Nephron (organoid): ENCODE data around the gene AREL1.

Experiments
- H3K27ac Mint-ChIP-seq, 3 experiments: 2 replicates each; pipeline ENCODE4 v1.8.0; 2020; ENCODE audit warnings: mixed read lengths in 3 of 3, mild to moderate bottlenecking in 2 of 3, moderate library complexity in 1 of 3
- H3K27me3 Mint-ChIP-seq: 2 replicates; pipeline ENCODE4 v1.8.0; 2021; ENCODE audit warnings: low read depth, mild to moderate bottlenecking, moderate library complexity, mixed read lengths
- H3K36me3 Mint-ChIP-seq: 2 replicates; pipeline ENCODE4 v1.8.0; 2020; ENCODE audit warnings: low read depth, mixed read lengths
- H3K4me1 Mint-ChIP-seq: 2 replicates; pipeline ENCODE4 v1.8.0; 2020; ENCODE audit warnings: mixed read lengths
- H3K4me3 Mint-ChIP-seq, 3 experiments: 2 replicates each; pipeline ENCODE4 v1.8.0; 2020; ENCODE audit warnings: mild to moderate bottlenecking in 3 of 3, mixed read lengths in 3 of 3, moderate library complexity in 2 of 3
- H3K9me3 Mint-ChIP-seq: 2 replicates; pipeline ENCODE4 v1.8.0; 2020; ENCODE audit warnings: mixed read lengths
- CTCF ChIP-seq, 3 experiments: fragments of 200-600 bp; sonication (generic); IDR thresholded peaks; one replicate each; pipeline ENCODE4 v1.5.0; 2021; ENCODE audit warnings: antibody characterized with exemption in 3 of 3; ENCODE audit not compliant: unreplicated experiment in 3 of 3

Gene AREL1

GRCh38 chr14:74723134-74723533 is 10.3 kb upstream of the AREL1 start:
- Mint-ChIP-seq H3K36me3 (peaks cover 36% of the 10 kb centered on the region), H3K27me3 (no peaks in the 10 kb centered on the region), H3K27ac (no peak overlapping the region), H3K4me1 (no peaks in the 10 kb centered on the region), H3K9me3 (peaks cover 6% of the 10 kb centered on the region), H3K4me3 (no peak overlapping the region)
- no peak for TF ChIP-seq CTCF (IDR thresholded peaks at IDR 0.05; ENCODE audit: unreplicated experiment in 3 of 3)

- Mint-ChIP-seq H3K4me1 (no peaks in the 10 kb centered on the region), H3K27me3 (no peaks in the 10 kb centered on the region), H3K9me3 (peaks cover 3% of the 10 kb centered on the region), H3K4me3 (no peak overlapping the region), H3K36me3 (peaks cover 36% of the 10 kb centered on the region), H3K27ac (no peak overlapping the region)
- no peak for TF ChIP-seq CTCF (IDR thresholded peaks at IDR 0.05; ENCODE audit: unreplicated experiment in 3 of 3)
Observed at GRCh38 chr14:74720526-74720925, 7.6 kb upstream of the AREL1 start.

- H3K36me3 Mint-ChIP-seq = peaks cover 23% of the 10 kb centered on the region
- peaks cover 24% of the 10 kb centered on the region for H3K4me1 Mint-ChIP-seq
- H3K4me3 Mint-ChIP-seq = peak overlapping the region; percentile 92 to 99 (median 93)
- TF ChIP-seq CTCF (IDR thresholded peaks at IDR 0.05; ENCODE audit: unreplicated experiment in 3 of 3) = no peak
- peak overlapping the region; percentile 69 to 93 (median 76) for H3K27ac Mint-ChIP-seq
- no peaks in the 10 kb centered on the region for H3K9me3 Mint-ChIP-seq
- H3K27me3 Mint-ChIP-seq = no peaks in the 10 kb centered on the region
Observed at GRCh38 chr14:74713395-74713735, 485 bp upstream of the AREL1 start.

DNA sequence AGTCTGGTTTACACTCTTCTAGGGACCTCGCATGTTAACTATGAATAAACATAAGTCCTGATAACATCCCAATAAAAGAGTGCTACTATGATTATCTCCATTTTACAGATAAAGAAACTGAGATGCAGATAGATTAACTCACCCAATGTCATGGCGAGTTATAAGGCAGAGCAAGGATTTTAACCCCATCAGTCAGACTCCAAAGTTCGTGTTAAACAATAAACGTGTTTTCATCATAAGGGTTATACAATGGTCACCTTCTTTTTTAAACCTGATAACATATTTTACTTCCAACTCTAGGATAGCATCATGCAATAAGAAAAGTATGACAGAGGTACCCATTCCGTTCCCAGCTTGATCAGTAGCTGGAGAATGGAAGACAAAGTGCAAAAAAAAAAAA is 1.2 kb downstream of the AREL1 start:
- H3K27ac Mint-ChIP-seq = no peak overlapping the region
- no peaks in the 10 kb centered on the region for H3K9me3 Mint-ChIP-seq
- H3K27me3 Mint-ChIP-seq = no peaks in the 10 kb centered on the region
- no peak for TF ChIP-seq CTCF (IDR thresholded peaks at IDR 0.05; ENCODE audit: unreplicated experiment in 3 of 3)
- H3K4me3 Mint-ChIP-seq = peak overlapping the region; percentile 92 to 99 (median 93)
- peaks cover 24% of the 10 kb centered on the region for H3K4me1 Mint-ChIP-seq
- peaks cover 17% of the 10 kb centered on the region for H3K36me3 Mint-ChIP-seq

DNA sequence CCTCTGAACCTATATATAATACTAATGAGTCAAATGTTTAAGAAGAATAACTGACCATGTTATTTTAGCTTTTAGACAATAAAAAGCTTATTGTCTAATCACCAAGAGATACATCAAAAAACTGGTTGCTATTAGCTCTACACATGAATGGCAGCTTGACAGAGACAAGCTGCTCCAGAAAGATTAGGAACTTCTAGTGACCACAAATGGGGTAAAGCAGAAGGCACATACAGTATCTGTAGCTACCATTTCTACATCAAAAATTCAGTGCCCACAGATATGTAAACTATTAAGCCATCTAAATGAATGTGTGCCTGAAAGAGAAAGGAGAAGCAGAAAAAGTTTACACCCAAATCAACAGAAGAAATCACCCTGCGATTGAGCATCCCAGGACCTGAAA is 2.4 kb downstream of the AREL1 start:
- Mint-ChIP-seq H3K9me3 (no peaks in the 10 kb centered on the region), H3K36me3 (peaks cover 8% of the 10 kb centered on the region), H3K4me3 (peak overlapping the region; percentile 37 to 69 (median 66)), H3K27me3 (no peaks in the 10 kb centered on the region), H3K27ac (no peak overlapping the region), H3K4me1 (peaks cover 28% of the 10 kb centered on the region)
- no peak for TF ChIP-seq CTCF (IDR thresholded peaks at IDR 0.05; ENCODE audit: unreplicated experiment in 3 of 3)

DNA sequence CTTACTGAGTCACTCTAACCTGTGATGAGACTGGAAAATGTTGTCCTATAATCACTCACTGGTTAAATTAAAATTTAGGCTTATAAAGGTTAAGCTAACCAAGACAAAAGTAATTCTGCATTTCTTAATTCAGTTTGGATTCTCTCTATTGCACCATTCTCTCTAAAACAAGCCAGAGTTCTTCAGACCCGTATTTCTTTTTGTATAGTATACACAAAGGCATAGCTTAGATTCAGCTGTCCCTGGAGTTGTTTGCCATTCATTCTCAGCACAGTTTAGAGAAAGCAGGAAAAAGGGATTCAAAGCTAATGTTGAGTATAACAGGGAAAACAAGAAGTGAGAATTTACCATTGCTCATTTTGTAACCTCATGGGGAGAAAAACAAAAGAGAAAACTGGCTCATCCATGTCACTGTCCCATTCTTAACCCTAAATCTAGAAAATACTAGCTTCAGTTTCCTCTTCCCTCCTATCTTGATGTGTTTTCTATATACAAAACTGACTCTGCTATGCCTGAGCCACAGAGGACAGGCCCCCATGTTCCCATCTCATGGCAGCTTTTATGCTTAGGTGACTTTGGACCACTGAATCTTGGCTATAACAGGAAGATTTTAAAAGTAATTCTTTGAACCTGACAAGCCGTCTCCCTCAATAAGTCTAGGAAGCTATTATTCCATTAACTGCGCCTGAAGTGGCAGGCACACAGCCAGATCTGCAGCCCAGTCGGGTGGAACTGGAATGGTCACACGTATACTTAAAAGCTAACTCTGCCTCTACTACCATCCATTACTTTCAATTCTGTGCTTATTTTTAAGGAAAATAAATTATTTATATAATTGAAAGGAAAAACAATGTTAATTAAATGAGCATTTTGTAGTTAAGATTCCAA is 7.0 kb downstream of the AREL1 start:
- TF ChIP-seq CTCF (IDR thresholded peaks at IDR 0.05; ENCODE audit: unreplicated experiment in 3 of 3) = no peak
- no peaks in the 10 kb centered on the region for H3K27me3 Mint-ChIP-seq
- no peak overlapping the region for H3K4me3 Mint-ChIP-seq
- peaks cover 17% of the 10 kb centered on the region for H3K9me3 Mint-ChIP-seq
- H3K36me3 Mint-ChIP-seq = peaks cover 28% of the 10 kb centered on the region
- H3K4me1 Mint-ChIP-seq = peaks cover 15% of the 10 kb centered on the region
- H3K27ac Mint-ChIP-seq = peak overlapping the region in 2 of 3 experiments; percentile 37 to 57
